NK-92 (cell line): ENCODE measurements around the gene SV2C.

ENCODE experiments used
- DNase-seq: peaks from one replicate; lab custom pipeline; 2025; ENCODE audit not compliant: unreplicated experiment; lab: John Stamatoyannopoulos, UW

SV2C gene

GRCh38 chr5:76372323-76373054 lies 289.3 kb downstream of the SV2C start:
- DNase-seq, result no peak

GRCh38 chr5:76376148-76376865 lies 293.1 kb downstream of the SV2C start:
- no peak for DNase-seq

- DNase-seq, result no peak
Measured at GRCh38 chr5:76376866-76377230, 293.7 kb downstream of the SV2C start.

GRCh38 chr5:76378355-76378754 lies 295.2 kb downstream of the SV2C start:
- no peak for DNase-seq

- DNase-seq, result no peak
Measured at GRCh38 chr5:76379316-76379715, 296.1 kb downstream of the SV2C start.

- no peak for DNase-seq
Measured at GRCh38 chr5:76379855-76380254, 296.7 kb downstream of the SV2C start.

GRCh38 chr5:76380346-76381066 lies 297.3 kb downstream of the SV2C start:
- no peak for DNase-seq

- DNase-seq, result no peak
Measured at GRCh38 chr5:76383126-76383832, 300.1 kb downstream of the SV2C start.

- no peak for DNase-seq
Measured at GRCh38 chr5:76384189-76384588, 301.0 kb downstream of the SV2C start.

- DNase-seq, result no peak
Measured at GRCh38 chr5:76384705-76385104, 301.5 kb downstream of the SV2C start.

GRCh38 chr5:76385540-76385939 lies 302.4 kb downstream of the SV2C start:
- DNase-seq, result no peak

GRCh38 chr5:76386360-76386759 lies 303.2 kb downstream of the SV2C start:
- no peak for DNase-seq

GRCh38 chr5:76388236-76388635 lies 305.1 kb downstream of the SV2C start:
- DNase-seq, result no peak

- no peak for DNase-seq
Measured at GRCh38 chr5:76388791-76389512, 305.8 kb downstream of the SV2C start.

- DNase-seq, result no peak
Measured at GRCh38 chr5:76389513-76390154, 306.5 kb downstream of the SV2C start.

- no peak for DNase-seq
Measured at GRCh38 chr5:76391014-76391413, 307.8 kb downstream of the SV2C start.

GRCh38 chr5:76393035-76393680 lies 310.0 kb downstream of the SV2C start:
- DNase-seq, result no peak

GRCh38 chr5:76397200-76397599 lies 314.0 kb downstream of the SV2C start:
- no peak for DNase-seq

- DNase-seq, result no peak
Measured at GRCh38 chr5:76399268-76399667, 316.1 kb downstream of the SV2C start.

- no peak for DNase-seq
Measured at GRCh38 chr5:76400466-76400865, 317.3 kb downstream of the SV2C start.
